NT2/D1 (cell line): ENCODE results near the gene RDX.

ENCODE experiments used
- SUZ12 ChIP-seq: IDR thresholded peaks from 2 replicates; pipeline ENCODE4 v1.6.1; 2011; ENCODE audit not compliant: insufficient read length, insufficient read depth; ENCODE audit errors: extremely low read depth
- YY1 ChIP-seq: IDR thresholded peaks from 2 replicates; pipeline ENCODE4 v1.6.1; 2011; ENCODE audit not compliant: insufficient read length, insufficient read depth
- ZNF274 ChIP-seq: IDR thresholded peaks from 2 replicates; pipeline ENCODE4 v1.6.1; 2011; ENCODE audit warnings: mild to moderate bottlenecking, low read depth, low read length

DNA sequence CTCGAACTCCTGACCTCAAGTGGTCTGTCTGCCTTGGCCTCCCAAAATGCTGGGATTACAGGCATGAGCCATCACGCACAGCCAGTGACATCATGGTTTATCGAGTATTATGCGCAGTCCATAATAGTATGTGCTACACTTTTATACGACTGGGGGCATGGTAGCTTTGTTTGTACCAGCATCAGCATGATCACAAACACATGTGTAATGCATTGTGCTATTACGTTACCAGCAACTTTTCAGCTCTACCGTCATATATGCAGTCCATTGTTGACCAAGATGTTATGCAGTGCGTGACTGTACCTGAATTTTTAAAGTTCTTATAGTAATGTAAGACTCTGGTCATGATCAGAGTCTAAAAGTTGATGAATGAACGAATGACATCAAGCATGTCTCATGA lies 135.4 kb downstream of the RDX start:
- TF ChIP-seq YY1 (no peak), SUZ12 (no peak), ZNF274 (no peak)
